HG03354 (cell line): Measurements from ENCODE around the gene GNAQ.

ENCODE experiments used
- ATAC-seq: cut with Tn5 transposase; IDR thresholded peaks from one replicate; pipeline ENCODE4 v1.9.1; 2021; ENCODE audit warnings: mild to moderate bottlenecking; ENCODE audit not compliant: unreplicated experiment, poor library complexity, severe bottlenecking

The GNAQ gene

GRCh38 chr9:78005231-78006002 lies 26.2 kb downstream of the GNAQ start:
- no peak for ATAC-seq

GRCh38 chr9:78004478-78005229 lies 27.0 kb downstream of the GNAQ start:
- no peak for ATAC-seq

GRCh38 chr9:78003730-78004129 lies 27.9 kb downstream of the GNAQ start:
- no peak for ATAC-seq

GRCh38 chr9:78001946-78002731 lies 29.5 kb downstream of the GNAQ start:
- ATAC-seq, result no peak

- no peak for ATAC-seq
Observed at GRCh38 chr9:78000221-78000620, 31.4 kb downstream of the GNAQ start.

- ATAC-seq, result no peak
Observed at GRCh38 chr9:77999231-77999631, 32.4 kb downstream of the GNAQ start.

- no peak for ATAC-seq
Observed at GRCh38 chr9:77997611-77998284, 33.9 kb downstream of the GNAQ start.

GRCh38 chr9:77996696-77997095 lies 34.9 kb downstream of the GNAQ start:
- ATAC-seq, result no peak

GRCh38 chr9:77991191-77991590 lies 40.4 kb downstream of the GNAQ start:
- ATAC-seq, result no peak

GRCh38 chr9:77989909-77990308 lies 41.7 kb downstream of the GNAQ start:
- no peak for ATAC-seq

GRCh38 chr9:77989458-77989857 lies 42.2 kb downstream of the GNAQ start:
- no peak for ATAC-seq

GRCh38 chr9:77988630-77989029 lies 43.0 kb downstream of the GNAQ start:
- no peak for ATAC-seq

- no peak for ATAC-seq
Observed at GRCh38 chr9:77987880-77988525, 43.6 kb downstream of the GNAQ start.

- no peak for ATAC-seq
Observed at GRCh38 chr9:77987081-77987656, 44.4 kb downstream of the GNAQ start.

GRCh38 chr9:77985996-77986395 lies 45.6 kb downstream of the GNAQ start:
- no peak for ATAC-seq

GRCh38 chr9:77983320-77983662 lies 48.3 kb downstream of the GNAQ start:
- ATAC-seq, result no peak

GRCh38 chr9:77982581-77983319 lies 48.9 kb downstream of the GNAQ start:
- ATAC-seq, result no peak

GRCh38 chr9:77981907-77982306 lies 49.7 kb downstream of the GNAQ start:
- no peak for ATAC-seq

GRCh38 chr9:77981332-77981731 lies 50.3 kb downstream of the GNAQ start:
- no peak for ATAC-seq
